ENCODE data around the gene ZSCAN16.
A peak's percentile ranks its signal among the peaks of the same experiment; 100 is the strongest.
"Not testable (repeated sequence)": the region's sequence is repeated elsewhere in the genome, so short reads cannot be mapped to it uniquely, and the experiment has no call there.

ZSCAN16 gene
- long read RNA-seq, transcript ZSCAN16-201 (4 exons, 1,328 nt) = major isoform, 5 of 17 reads
- long read RNA-seq, partial matches to known transcripts = 0 of 17 reads
- long read RNA-seq, other reads (novel, unspliced or antisense) = 12 of 17 reads

DNA sequence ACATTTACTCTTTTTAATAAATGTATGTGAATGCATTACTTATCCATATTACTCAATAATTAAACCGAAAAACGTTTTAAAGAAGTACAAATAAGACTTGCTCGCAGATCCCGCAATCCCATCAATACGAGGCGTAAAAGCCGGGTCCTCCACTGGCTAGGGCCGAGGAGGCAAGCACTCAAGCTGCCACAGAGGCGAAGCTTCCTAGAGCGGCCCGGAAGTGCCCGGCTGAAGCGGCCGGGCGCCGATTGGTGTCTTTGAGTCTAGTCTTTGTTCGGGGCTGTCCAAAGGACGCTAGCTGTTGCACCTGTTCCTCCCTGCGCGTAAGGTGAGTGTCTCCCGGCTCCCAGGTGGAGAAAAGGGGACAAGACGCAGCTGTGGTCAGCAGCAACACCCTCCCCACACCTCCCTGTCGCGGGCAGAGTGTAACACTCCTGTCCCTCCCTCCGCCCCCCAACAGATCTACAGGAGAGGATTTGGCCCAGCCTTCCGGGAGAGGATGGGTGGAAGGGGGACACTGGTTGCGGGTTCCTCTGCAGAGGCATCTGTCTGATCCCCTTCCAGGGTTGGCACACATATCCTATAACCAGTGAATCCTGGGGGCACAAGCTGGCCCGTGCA is at the start of gene ZSCAN16:
Gene ZSCAN16, plus strand, starts transcription at position 260 of the 621 bp plus-strand sequence. CDS start 835 bp downstream, outside the sequence.
- DNase-seq (ENCODE audit: low read depth in 1 of 2, low spot score in 1 of 2) = peak; percentile 77 to 88
- H3K27me3 ChIP-seq (ENCODE audit: insufficient read depth, poor library complexity, severe bottlenecking) = no peaks in the 10 kb centered on the region
- peak within 1 kb of the TSS; percentile 81 for H3K4me3 ChIP-seq (replicated peaks; ENCODE audit: insufficient read depth, low read length)
- peak within 1 kb of the TSS; percentile 64 for H3K27ac ChIP-seq (replicated peaks)
- peak; percentile 9; the same call in 1 of the 2 replicates for TF ChIP-seq SPI1 (IDR thresholded peaks at IDR 0.05; ENCODE audit: borderline replicate concordance, low read depth)
- TF ChIP-seq GABPA (IDR thresholded peaks at IDR 0.05; ENCODE audit: low read depth) = peak; percentile 86
- TF ChIP-seq, protein P1, sequence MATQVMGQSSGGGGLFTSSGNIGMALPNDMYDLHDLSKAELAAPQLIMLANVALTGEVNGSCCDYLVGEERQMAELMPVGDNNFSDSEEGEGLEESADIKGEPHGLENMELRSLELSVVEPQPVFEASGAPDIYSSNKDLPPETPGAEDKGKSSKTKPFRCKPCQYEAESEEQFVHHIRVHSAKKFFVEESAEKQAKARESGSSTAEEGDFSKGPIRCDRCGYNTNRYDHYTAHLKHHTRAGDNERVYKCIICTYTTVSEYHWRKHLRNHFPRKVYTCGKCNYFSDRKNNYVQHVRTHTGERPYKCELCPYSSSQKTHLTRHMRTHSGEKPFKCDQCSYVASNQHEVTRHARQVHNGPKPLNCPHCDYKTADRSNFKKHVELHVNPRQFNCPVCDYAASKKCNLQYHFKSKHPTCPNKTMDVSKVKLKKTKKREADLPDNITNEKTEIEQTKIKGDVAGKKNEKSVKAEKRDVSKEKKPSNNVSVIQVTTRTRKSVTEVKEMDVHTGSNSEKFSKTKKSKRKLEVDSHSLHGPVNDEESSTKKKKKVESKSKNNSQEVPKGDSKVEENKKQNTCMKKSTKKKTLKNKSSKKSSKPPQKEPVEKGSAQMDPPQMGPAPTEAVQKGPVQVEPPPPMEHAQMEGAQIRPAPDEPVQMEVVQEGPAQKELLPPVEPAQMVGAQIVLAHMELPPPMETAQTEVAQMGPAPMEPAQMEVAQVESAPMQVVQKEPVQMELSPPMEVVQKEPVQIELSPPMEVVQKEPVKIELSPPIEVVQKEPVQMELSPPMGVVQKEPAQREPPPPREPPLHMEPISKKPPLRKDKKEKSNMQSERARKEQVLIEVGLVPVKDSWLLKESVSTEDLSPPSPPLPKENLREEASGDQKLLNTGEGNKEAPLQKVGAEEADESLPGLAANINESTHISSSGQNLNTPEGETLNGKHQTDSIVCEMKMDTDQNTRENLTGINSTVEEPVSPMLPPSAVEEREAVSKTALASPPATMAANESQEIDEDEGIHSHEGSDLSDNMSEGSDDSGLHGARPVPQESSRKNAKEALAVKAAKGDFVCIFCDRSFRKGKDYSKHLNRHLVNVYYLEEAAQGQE (IDR thresholded peaks at IDR 0.05; ENCODE audit: insufficient replicate concordance, low read depth) = peak; percentile 29
- peak; percentile 70 for TF ChIP-seq POLR2AphosphoS5 (IDR thresholded peaks at IDR 0.05; ENCODE audit: low read depth)
- TF ChIP-seq, protein P2, sequence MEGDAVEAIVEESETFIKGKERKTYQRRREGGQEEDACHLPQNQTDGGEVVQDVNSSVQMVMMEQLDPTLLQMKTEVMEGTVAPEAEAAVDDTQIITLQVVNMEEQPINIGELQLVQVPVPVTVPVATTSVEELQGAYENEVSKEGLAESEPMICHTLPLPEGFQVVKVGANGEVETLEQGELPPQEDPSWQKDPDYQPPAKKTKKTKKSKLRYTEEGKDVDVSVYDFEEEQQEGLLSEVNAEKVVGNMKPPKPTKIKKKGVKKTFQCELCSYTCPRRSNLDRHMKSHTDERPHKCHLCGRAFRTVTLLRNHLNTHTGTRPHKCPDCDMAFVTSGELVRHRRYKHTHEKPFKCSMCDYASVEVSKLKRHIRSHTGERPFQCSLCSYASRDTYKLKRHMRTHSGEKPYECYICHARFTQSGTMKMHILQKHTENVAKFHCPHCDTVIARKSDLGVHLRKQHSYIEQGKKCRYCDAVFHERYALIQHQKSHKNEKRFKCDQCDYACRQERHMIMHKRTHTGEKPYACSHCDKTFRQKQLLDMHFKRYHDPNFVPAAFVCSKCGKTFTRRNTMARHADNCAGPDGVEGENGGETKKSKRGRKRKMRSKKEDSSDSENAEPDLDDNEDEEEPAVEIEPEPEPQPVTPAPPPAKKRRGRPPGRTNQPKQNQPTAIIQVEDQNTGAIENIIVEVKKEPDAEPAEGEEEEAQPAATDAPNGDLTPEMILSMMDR (IDR thresholded peaks at IDR 0.05; ENCODE audit: insufficient read depth, low read length) = no peak

DNA sequence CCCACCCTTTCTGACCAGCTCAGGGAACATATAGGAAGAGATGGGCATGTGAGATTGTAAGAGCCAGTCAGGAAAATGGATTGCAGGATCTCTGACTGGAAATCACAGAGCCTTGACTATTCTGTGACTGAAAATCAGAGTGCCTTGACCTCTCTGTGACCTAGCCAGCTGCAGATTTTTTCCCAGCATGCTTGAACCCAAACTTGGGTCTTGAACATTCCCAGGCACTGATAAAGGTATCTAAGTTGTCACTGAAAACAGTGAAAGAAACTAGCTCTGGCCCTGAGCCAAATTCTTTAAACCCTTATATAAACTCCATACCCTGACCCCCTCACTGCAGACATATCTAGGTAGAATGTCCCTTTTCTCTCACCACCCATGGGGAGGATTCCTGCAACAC is 46.4 kb upstream of the ZSCAN16 start:
- Histone ChIP-seq H3K27me3 (ENCODE audit: insufficient read depth, poor library complexity, severe bottlenecking) (no peaks in the 10 kb centered on the region), H3K27ac (replicated peaks) (no peak overlapping the region), H3K4me3 (replicated peaks; ENCODE audit: insufficient read depth, low read length) (no peak overlapping the region)
- DNase-seq (ENCODE audit: low read depth in 1 of 2, low spot score in 1 of 2) = no peak
- TF ChIP-seq POLR2AphosphoS5 (IDR thresholded peaks at IDR 0.05; ENCODE audit: low read depth) (no peak), GABPA (IDR thresholded peaks at IDR 0.05; ENCODE audit: low read depth) (no peak), SPI1 (IDR thresholded peaks at IDR 0.05; ENCODE audit: borderline replicate concordance, low read depth) (no peak)
- TF ChIP-seq, protein P2 (IDR thresholded peaks at IDR 0.05; ENCODE audit: insufficient read depth, low read length) = no peak
- TF ChIP-seq, protein P1 (IDR thresholded peaks at IDR 0.05; ENCODE audit: insufficient replicate concordance, low read depth) = no peak

DNA sequence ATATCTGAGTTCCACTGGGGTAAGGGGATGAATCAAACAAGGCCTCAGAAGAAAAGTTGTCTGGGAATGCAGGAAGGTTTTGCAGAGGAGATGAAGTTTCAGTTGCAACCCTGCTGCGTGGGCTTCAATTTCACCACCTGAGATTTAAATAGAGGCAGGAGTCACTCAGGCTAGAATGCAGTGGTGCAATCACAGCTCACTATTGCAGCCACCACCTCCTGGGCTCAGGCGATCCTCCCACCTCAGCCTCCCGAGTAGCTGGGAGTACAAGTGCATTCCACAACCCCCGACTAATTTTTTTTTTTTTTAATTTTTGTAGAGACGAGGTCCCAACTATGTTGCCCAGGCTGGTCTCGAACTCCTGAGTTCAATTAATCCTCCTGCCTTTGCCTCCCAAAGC is 45.6 kb upstream of the ZSCAN16 start:
- no peak overlapping the region for H3K4me3 ChIP-seq (replicated peaks; ENCODE audit: insufficient read depth, low read length)
- no peaks in the 10 kb centered on the region for H3K27me3 ChIP-seq (ENCODE audit: insufficient read depth, poor library complexity, severe bottlenecking)
- no peak overlapping the region for H3K27ac ChIP-seq (replicated peaks)
- DNase-seq (ENCODE audit: low read depth in 1 of 2, low spot score in 1 of 2) = no peak
- TF ChIP-seq, protein P2 (IDR thresholded peaks at IDR 0.05; ENCODE audit: insufficient read depth, low read length) = no peak
- TF ChIP-seq POLR2AphosphoS5 (IDR thresholded peaks at IDR 0.05; ENCODE audit: low read depth) (no peak), GABPA (IDR thresholded peaks at IDR 0.05; ENCODE audit: low read depth) (no peak), SPI1 (IDR thresholded peaks at IDR 0.05; ENCODE audit: borderline replicate concordance, low read depth) (no peak)
- TF ChIP-seq, protein P1 (IDR thresholded peaks at IDR 0.05; ENCODE audit: insufficient replicate concordance, low read depth) = no peak

DNA sequence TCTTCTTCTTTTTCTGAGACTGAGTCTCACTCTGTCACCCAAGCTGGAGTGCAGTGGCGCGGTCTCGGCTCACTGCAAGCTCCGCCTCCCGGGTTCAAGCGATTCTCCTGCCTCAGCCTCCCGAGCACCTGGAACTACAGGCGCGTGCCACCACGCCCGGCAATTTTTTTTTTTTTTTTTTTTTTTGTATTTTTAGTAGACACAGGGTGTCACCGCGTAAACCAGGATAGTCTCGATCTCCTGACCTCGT is 44.1 kb upstream of the ZSCAN16 start, which contains the start of gene ZNF165:
Gene ZNF165, plus strand, starts transcription at position 188 of the 250 bp plus-strand sequence. CDS start 4,913 bp downstream, outside the sequence.
- Histone ChIP-seq H3K27ac (replicated peaks) (peak within 1 kb of the TSS; percentile 98), H3K4me3 (replicated peaks; ENCODE audit: insufficient read depth, low read length) (peak within 1 kb of the TSS; percentile 89)
- not testable (repeated sequence) for H3K27me3 ChIP-seq (ENCODE audit: insufficient read depth, poor library complexity, severe bottlenecking); DNase-seq (ENCODE audit: low read depth in 1 of 2, low spot score in 1 of 2)
